Suprapubic skin (tissue), 3 donors: ENCODE measurements around the gene MDM1.

Experiments
- CTCF ChIP-seq, 2 donors: fragments of 200-600 bp in 1 of 2; fragments of 450-650 bp in 1 of 2; sonication (generic) in 1 of 2; IDR thresholded peaks; one replicate each; pipeline ENCODE4 v1.5.1; 2016 to 2019; ENCODE audit warnings: antibody characterized with exemption in 2 of 2, mild to moderate bottlenecking in 1 of 2, moderate library complexity in 1 of 2
- EP300 ChIP-seq: sonication (generic); formaldehyde crosslinking; IDR thresholded peaks from one replicate; pipeline ENCODE4 v1.6.1; 2017; ENCODE audit warnings: antibody characterized with exemption

GRCh38 chr12:68290126-68290525 is 42.0 kb downstream of the MDM1 start:
- TF ChIP-seq EP300 (no peak), CTCF (IDR thresholded peaks at IDR 0.05) (no peak)
